NCI-H774 (cell line): ENCODE measurements around the gene TBC1D9.

ENCODE experiments used
- DNase-seq: peaks from one replicate; lab custom pipeline; 2025; lab: John Stamatoyannopoulos, UW

TBC1D9 gene

GRCh38 chr4:140648716-140649308, 107.4 kb downstream of the TBC1D9 start:
- DNase-seq, result no peak

- peak; percentile 24 for DNase-seq
Measured at GRCh38 chr4:140645614-140646412, 110.4 kb downstream of the TBC1D9 start.

- no peak for DNase-seq
Measured at GRCh38 chr4:140645196-140645595, 111.0 kb downstream of the TBC1D9 start.

GRCh38 chr4:140644470-140645185, 111.6 kb downstream of the TBC1D9 start:
- DNase-seq, result no peak

- no peak for DNase-seq
Measured at GRCh38 chr4:140643571-140644055, 112.6 kb downstream of the TBC1D9 start.

GRCh38 chr4:140642674-140643437, 113.3 kb downstream of the TBC1D9 start:
- DNase-seq, result no peak

GRCh38 chr4:140641789-140642439, 114.3 kb downstream of the TBC1D9 start:
- no peak for DNase-seq

GRCh38 chr4:140641105-140641555, 115.1 kb downstream of the TBC1D9 start:
- DNase-seq, result no peak

GRCh38 chr4:140640150-140640748, 115.9 kb downstream of the TBC1D9 start:
- DNase-seq, result no peak

GRCh38 chr4:140639066-140639465, 117.1 kb downstream of the TBC1D9 start:
- DNase-seq, result no peak

GRCh38 chr4:140637836-140638235, 118.3 kb downstream of the TBC1D9 start:
- DNase-seq, result no peak

GRCh38 chr4:140635606-140636005, 120.6 kb downstream of the TBC1D9 start:
- DNase-seq, result no peak

- no peak for DNase-seq
Measured at GRCh38 chr4:140633951-140634350, 122.2 kb downstream of the TBC1D9 start.

- no peak for DNase-seq
Measured at GRCh38 chr4:140633124-140633523, 123.1 kb downstream of the TBC1D9 start.

GRCh38 chr4:140630246-140630645, 125.9 kb downstream of the TBC1D9 start:
- no peak for DNase-seq

GRCh38 chr4:140628016-140628415, 128.2 kb downstream of the TBC1D9 start:
- no peak for DNase-seq

- no peak for DNase-seq
Measured at GRCh38 chr4:140626661-140627376, 129.4 kb downstream of the TBC1D9 start.

GRCh38 chr4:140622333-140622958, 133.7 kb downstream of the TBC1D9 start:
- no peak for DNase-seq

GRCh38 chr4:140621161-140621560, 135.0 kb downstream of the TBC1D9 start:
- DNase-seq, result no peak
